GM12801 (cell line): ENCODE measurements around the gene RBMS3.

Experiments used
- CTCF ChIP-seq: IDR thresholded peaks from one replicate; pipeline ENCODE4 v1.5.1; 2011; ENCODE audit warnings: control low read depth; ENCODE audit not compliant: insufficient read length; ENCODE audit errors: extremely low read depth

The RBMS3 gene

DNA sequence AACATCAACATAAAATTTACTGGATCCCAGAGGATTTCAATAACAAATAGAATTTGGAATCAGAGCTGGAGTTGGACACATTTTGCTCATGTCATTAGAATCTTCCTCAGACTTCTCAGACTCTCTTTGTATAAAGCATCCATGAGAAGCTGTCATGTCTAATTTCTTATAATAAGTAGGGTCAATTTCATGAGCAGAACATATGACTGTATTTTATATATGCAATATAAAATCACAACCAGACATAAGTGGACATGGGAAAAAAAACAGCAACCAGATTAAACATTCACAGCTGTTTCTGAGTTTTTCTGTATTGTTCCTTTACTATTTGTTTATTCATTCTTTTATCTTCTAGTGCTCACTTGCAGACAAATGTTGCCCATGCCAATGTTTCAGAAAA is 325.5 kb downstream of the RBMS3 start:
- no peak for TF ChIP-seq CTCF

- no peak for TF ChIP-seq CTCF
Measured at GRCh38 chr3:29608414-29609327, 327.8 kb downstream of the RBMS3 start.

DNA sequence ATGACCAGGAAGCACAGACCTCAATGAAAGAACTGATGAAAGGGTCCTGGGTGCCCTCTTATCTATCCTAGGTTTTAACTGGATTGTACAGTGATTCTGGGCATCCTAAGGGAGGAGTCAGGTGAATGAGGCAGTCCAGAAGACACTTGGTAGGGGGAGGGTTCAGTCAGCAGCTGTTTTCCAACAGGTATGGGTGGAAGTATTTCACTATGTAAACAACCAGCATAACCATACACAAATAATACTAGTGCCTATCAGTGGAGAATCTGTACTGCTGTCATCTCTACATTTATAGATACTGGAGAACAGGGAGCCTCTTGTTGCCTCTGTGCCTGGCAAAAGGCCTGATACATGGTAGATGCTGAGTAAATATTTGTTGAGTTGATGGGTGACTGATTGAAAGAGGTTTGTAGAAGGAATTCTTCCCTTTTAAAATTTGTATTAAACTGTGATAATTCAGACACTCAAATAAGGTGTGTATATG is 328.5 kb downstream of the RBMS3 start:
- TF ChIP-seq CTCF = no peak

GRCh38 chr3:29610781-29611180 is 329.9 kb downstream of the RBMS3 start:
- TF ChIP-seq CTCF = no peak

DNA sequence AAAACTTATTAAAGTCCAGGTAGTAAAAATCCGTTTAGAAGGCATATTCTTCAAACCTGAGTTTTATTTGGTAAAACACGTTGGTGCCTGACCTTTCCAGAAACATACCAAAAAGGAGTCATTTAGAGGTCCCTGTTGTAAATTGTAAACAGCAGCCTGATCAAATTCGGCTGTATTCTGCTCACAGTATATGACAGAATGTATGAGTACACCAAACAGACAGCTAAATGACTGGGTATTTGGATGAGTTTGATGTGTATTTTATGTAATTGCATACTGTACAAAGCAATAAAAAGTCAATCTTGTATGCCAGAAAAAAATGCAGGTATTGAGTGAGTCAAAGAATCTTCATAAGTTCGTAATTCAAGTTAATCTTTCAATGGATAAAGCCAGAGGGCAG is 330.4 kb downstream of the RBMS3 start:
- TF ChIP-seq CTCF = no peak

GRCh38 chr3:29612536-29612935 is 331.7 kb downstream of the RBMS3 start:
- no peak for TF ChIP-seq CTCF

- no peak for TF ChIP-seq CTCF
Measured at GRCh38 chr3:29614954-29615353, 334.1 kb downstream of the RBMS3 start.
